DOHH2 (cell line): Measurements from ENCODE around the gene VWA5B2.

Experiments used
- H3F3A ChIP-seq: fragments of 200-600 bp; sonication (generic), shearing (Covaris generic); 2 replicates; pipeline ENCODE4 v1.6.0; 2016; ENCODE audit warnings: antibody characterized with exemption, mild to moderate bottlenecking; ENCODE audit not compliant: control insufficient read depth, insufficient read depth
- H3K27ac ChIP-seq: fragments of 200-600 bp; sonication (generic); 2 replicates; pipeline ENCODE4 v1.5.1; 2014; ENCODE audit warnings: low read depth, mild to moderate bottlenecking, low read length, moderate library complexity
- H3K27me3 ChIP-seq: fragments of 200-600 bp; sonication (generic); 2 replicates; pipeline ENCODE4 v1.6.1; 2014; ENCODE audit warnings: mild to moderate bottlenecking, low read length, mixed read lengths; ENCODE audit not compliant: control insufficient read depth
- H3K36me3 ChIP-seq: fragments of 200-600 bp; sonication (generic); 2 replicates; pipeline ENCODE4 v1.6.1; 2014; ENCODE audit warnings: mild to moderate bottlenecking, low read length, moderate library complexity, mixed read lengths; ENCODE audit not compliant: control insufficient read depth
- H3K4me1 ChIP-seq: fragments of 200-600 bp; sonication (generic); 2 replicates; pipeline ENCODE4 v1.6.1; 2014; ENCODE audit warnings: mild to moderate bottlenecking, low read length, mixed read lengths; ENCODE audit not compliant: control insufficient read depth
- H3K4me2 ChIP-seq: fragments of 200-600 bp; sonication (generic); 2 replicates; pipeline ENCODE4 v1.6.0; 2014; ENCODE audit warnings: mild to moderate bottlenecking, low read length, moderate library complexity
- H3K4me3 ChIP-seq: fragments of 200-600 bp; sonication (generic); 2 replicates; pipeline ENCODE4 v1.5.1; 2014; ENCODE audit warnings: mild to moderate bottlenecking, low read length, mixed read lengths
- H3K79me2 ChIP-seq: fragments of 200-600 bp; sonication (generic); 2 replicates; pipeline ENCODE4 v1.6.1; 2014; ENCODE audit warnings: mild to moderate bottlenecking, low read length, mixed read lengths; ENCODE audit not compliant: control insufficient read depth
- H3K9me2 ChIP-seq: fragments of 200-600 bp; sonication (generic); replicated peaks from 2 replicates; pipeline ENCODE4 v1.6.1; 2014; ENCODE audit warnings: mild to moderate bottlenecking, low read length, mixed read lengths; ENCODE audit not compliant: control insufficient read depth
- H3K9me3 ChIP-seq: fragments of 200-600 bp; sonication (generic); 2 replicates; pipeline ENCODE4 v1.6.1; 2014; ENCODE audit warnings: antibody characterized with exemption, low read length, mixed read lengths; ENCODE audit not compliant: control insufficient read depth, insufficient read depth
- H4K20me1 ChIP-seq: fragments of 200-600 bp; sonication (generic); 2 replicates; pipeline ENCODE4 v1.6.0; 2014; ENCODE audit warnings: low read depth, mild to moderate bottlenecking, antibody characterized with exemption, low read length, moderate library complexity; ENCODE audit not compliant: control insufficient read depth, insufficient read depth
- EZH2phosphoT487 ChIP-seq: fragments of 200-600 bp; sonication (generic); IDR thresholded peaks from 2 replicates; pipeline ENCODE4 v1.6.1; 2017; ENCODE audit warnings: borderline replicate concordance, mild to moderate bottlenecking, antibody characterized with exemption, low read length, moderate library complexity, mixed read lengths
- TF ChIP-seq, protein P1 (sequence below): fragments of 200-600 bp; sonication (generic); IDR thresholded peaks from one replicate; pipeline ENCODE4 v1.5.1; 2014; ENCODE audit warnings: antibody characterized with exemption, mild to moderate bottlenecking, low read depth, low read length; ENCODE audit not compliant: poor library complexity, severe bottlenecking

The VWA5B2 gene

DNA sequence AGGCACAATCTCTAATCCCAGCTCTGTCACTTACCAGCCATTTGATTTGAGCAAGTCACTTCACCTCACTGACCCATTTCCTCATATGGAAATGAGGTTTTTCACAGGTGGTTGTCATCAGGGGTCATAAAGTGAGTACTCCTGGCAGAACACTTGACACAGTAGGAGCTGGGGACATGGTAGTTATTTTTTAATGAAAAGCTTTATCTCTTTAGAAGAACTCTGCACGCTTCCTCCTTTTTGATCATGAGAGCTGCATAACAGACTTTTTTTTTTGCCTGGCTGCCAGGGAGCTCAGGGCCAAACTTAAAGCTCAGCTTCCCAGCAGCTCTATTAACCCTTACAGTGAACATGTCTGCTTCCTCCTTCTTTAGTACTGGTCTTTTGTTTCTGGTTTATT, 8.4 kb downstream of the VWA5B2 start:
- Histone ChIP-seq H3K4me1 (peaks cover 7% of the 10 kb centered on the region), H3K4me3 (no peak overlapping the region), H3K9me3 (no peaks in the 10 kb centered on the region), H3K4me2 (no peak overlapping the region), H4K20me1 (no peaks in the 10 kb centered on the region), H3K27ac (no peak overlapping the region), H3K79me2 (no peaks in the 10 kb centered on the region), H3K36me3 (peaks cover 9% of the 10 kb centered on the region), H3K27me3 (no peaks in the 10 kb centered on the region; the same call in 1 of the 2 replicates), H3K9me2 (no peaks in the 10 kb centered on the region), H3F3A (0 out of 2 replicates have a peak, but pooled peaks cover 2% of the 10 kb centered on the region)
- TF ChIP-seq EZH2phosphoT487: no peak
- TF ChIP-seq, protein P1, sequence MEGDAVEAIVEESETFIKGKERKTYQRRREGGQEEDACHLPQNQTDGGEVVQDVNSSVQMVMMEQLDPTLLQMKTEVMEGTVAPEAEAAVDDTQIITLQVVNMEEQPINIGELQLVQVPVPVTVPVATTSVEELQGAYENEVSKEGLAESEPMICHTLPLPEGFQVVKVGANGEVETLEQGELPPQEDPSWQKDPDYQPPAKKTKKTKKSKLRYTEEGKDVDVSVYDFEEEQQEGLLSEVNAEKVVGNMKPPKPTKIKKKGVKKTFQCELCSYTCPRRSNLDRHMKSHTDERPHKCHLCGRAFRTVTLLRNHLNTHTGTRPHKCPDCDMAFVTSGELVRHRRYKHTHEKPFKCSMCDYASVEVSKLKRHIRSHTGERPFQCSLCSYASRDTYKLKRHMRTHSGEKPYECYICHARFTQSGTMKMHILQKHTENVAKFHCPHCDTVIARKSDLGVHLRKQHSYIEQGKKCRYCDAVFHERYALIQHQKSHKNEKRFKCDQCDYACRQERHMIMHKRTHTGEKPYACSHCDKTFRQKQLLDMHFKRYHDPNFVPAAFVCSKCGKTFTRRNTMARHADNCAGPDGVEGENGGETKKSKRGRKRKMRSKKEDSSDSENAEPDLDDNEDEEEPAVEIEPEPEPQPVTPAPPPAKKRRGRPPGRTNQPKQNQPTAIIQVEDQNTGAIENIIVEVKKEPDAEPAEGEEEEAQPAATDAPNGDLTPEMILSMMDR: no peak

- H3K27ac ChIP-seq: no peak overlapping the region
- TF ChIP-seq EZH2phosphoT487: no peak
- TF ChIP-seq, protein P1: no peak
- no peaks in the 10 kb centered on the region for H4K20me1 ChIP-seq
Observed at GRCh38 chr3:184238246-184238818, 8.9 kb downstream of the VWA5B2 start.

DNA sequence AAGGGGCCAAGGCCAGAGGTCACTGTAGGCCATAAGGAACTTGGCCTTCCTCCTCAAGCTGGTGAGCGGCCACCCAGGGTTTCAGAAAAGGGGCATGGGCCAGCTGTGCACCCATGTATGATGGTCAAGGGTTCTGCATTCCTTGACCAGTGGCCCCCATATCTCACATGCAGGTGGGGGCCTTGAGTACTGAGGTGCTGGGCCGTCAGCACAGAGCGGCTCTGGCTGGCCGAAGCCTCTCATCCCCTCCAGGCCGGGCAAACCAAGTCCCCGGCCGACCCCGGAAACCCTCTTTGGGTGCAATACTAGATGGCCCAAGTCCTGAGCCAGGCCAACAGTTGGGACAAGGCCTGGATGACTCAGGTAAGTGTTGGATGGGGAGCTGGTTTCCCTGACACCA, 9.8 kb downstream of the VWA5B2 start:
- peaks cover 7% of the 10 kb centered on the region for H3K4me1 ChIP-seq
- no peak for TF ChIP-seq EZH2phosphoT487
- TF ChIP-seq, protein P1: no peak
- H3F3A ChIP-seq: 0 out of 2 replicates have a peak, but pooled peaks cover 2% of the 10 kb centered on the region
- H4K20me1 ChIP-seq: no peaks in the 10 kb centered on the region
- no peaks in the 10 kb centered on the region for H3K9me3 ChIP-seq
- H3K4me3 ChIP-seq: no peak overlapping the region
- no peak overlapping the region for H3K4me2 ChIP-seq
- no peaks in the 10 kb centered on the region for H3K27me3 ChIP-seq
- peaks cover 23% of the 10 kb centered on the region for H3K36me3 ChIP-seq
- H3K27ac ChIP-seq: no peak overlapping the region
- H3K9me2 ChIP-seq: no peaks in the 10 kb centered on the region
- H3K79me2 ChIP-seq: no peaks in the 10 kb centered on the region

More at GRCh38 chr3:184238246-184238818, 8.9 kb downstream of the VWA5B2 start:
- Histone ChIP-seq H3K9me3 (no peaks in the 10 kb centered on the region), H3K79me2 (no peaks in the 10 kb centered on the region), H3K9me2 (no peaks in the 10 kb centered on the region), H3F3A (0 out of 2 replicates have a peak, but pooled peaks cover 2% of the 10 kb centered on the region), H3K27me3 (no peaks in the 10 kb centered on the region), H3K4me1 (peaks cover 7% of the 10 kb centered on the region), H3K4me3 (no peak overlapping the region), H3K36me3 (peaks cover 14% of the 10 kb centered on the region), H3K4me2 (no peak overlapping the region)
